ENCODE measurements around the gene TMEM132D.

The TMEM132D gene

DNA sequence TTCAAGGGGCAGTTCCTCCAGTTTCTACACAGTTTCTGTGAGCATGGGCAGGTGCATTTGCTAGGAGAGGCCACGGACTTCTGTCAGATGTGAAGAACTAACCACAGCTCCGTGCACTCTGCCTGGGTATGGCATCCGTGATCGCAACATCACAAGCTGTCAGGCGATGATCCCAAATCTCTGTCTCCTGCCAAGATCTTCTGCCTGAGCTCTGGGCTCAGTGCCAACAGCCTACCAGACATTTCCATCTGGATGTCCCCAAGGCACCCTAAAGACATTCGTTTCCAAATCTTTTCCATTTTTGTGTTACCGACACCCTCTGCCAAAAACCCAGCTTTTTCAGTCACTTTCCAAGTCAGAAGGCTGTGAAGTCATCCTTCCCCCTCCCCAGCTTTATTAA, 758.4 kb downstream of the TMEM132D start:
- DNase-seq = no peak

DNA sequence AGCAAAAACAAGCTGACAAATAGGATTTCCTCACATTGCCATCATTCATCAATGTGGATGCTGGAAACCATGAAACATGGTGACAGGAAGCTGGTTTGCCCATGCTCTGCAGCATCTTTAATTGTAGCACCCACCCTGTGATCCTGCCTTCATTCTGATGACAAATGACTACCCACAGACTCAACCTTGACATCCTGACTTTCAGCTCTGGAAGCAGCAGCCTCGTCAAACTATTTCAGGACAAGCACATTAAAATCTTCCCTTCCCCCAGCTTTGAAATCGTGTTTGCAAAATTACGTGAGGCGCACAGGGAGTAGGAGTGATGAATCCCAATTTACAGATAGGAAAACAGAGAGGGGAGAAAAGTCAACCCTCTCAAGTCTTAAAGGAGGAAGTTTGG, 765.0 kb downstream of the TMEM132D start:
- DNase-seq = no peak

DNA sequence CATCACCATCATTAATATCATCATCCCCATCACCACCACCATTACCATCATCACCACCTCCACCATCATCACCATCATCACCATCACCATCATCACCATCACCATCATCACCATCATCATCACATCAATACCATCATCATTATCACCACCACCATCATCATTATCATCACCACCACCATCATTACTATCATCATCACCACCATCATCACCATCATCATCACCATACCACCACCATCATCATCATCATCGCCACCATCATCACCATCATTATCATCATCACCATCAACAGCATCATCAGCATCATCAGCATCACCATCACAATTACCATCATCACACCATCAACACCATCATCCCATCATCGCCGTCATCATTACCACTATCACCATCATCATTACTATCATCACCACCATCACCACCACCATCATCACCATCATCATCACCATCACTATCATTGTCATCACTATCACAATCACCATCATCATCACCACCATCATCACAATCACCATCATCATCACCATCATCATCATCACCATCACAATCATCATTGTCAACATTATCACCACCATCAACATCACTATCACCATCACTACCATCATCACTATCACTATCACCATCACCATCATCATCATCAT, 767.0 kb downstream of the TMEM132D start:
- DNase-seq = no peak

DNA sequence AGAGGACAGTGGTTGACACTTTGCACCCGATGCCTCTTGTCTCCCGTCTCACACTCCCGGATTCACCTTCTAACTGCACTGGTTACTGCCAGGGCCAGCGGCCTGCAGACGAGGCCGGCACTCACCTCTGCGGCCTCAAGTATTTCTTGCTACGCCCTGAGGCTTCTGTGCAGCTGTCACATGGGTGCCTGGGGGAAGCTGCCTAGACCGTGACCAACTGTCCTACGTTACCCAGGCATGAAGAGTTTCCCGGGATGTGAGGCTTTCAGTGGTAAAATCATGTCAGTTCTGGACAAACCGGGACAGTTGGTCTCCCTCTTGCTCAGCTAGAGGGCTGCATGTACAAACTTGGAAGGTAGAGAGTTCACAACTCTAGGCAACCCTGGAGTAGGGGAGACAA, 776.1 kb downstream of the TMEM132D start:
- no peak for DNase-seq

DNA sequence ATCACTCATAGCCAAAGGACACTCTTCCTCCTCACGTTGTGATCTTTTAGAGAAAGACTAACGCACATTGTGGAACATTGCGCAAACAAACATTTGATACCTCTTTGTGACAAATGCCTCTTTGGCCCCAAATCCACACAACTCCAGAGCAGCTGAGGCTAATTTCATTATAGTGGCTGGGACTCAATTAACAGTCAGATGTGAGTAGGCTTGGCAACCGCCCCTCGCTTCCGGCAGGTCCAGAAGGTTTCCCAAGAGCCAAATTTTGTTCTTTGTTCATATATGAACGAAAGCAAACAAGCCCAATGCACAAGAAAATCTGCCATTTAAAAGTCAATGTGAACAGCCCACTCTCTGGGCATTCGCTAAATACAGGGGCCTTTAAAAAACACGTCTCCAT, 776.6 kb downstream of the TMEM132D start:
- DNase-seq = no peak

DNA sequence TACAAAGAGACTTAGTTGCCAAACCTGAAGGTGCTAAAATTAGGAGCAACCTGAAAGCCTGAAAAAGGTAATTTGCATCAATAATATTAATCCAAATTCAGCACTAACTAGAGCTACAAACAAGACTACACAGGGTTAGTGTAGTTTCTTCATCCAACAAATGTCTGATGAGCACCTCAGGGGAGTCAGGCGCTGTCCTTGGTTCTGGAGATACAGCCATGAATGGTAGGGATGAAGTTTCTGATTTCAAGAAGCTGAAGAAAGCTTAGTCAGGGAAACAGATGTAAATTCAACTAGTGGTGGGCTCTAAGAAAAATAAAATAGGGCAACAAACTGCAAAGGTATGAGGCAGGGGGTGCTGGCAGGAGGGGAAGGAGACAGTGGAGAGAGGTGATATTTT, 784.3 kb downstream of the TMEM132D start:
- no peak for DNase-seq

DNA sequence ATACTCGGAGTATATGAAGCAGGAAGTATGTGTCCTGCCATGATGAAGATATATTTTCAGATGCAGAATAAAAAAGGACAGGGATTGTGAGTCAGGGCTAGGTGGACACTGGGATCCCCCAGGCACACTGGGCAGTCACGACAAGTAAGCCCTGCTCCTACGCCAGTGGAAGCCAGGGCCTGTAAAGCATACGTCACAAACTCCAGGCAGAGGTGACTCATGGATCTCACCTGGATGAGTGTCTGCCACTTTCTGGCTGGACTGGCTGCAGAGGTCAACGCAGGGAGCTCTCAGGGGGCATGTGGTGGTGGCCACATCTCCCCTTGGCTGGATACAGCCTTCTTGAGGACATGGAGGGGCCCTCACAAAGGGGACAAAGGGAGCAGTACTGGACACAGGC, 788.3 kb downstream of the TMEM132D start:
- DNase-seq = no peak

DNA sequence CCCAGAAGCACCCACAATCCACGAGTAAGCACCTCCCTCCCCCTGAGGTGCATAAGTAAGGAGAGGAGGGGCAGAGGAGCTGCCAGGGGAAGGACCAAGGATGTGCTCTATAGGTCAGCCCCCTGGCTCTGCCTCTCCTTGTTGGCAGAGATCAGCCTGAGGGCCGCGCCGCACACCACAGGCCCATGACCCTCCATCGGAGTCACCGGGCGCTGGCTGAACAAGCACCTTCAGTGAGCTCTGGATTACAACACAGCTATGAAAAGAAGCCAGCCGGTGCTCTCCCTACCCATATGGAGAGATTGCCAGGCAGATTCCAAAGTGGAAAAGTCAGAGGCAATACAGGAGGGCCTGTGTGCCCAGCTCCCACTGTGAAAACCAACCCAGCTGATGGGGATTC, 793.2 kb downstream of the TMEM132D start:
- no peak for DNase-seq

DNA sequence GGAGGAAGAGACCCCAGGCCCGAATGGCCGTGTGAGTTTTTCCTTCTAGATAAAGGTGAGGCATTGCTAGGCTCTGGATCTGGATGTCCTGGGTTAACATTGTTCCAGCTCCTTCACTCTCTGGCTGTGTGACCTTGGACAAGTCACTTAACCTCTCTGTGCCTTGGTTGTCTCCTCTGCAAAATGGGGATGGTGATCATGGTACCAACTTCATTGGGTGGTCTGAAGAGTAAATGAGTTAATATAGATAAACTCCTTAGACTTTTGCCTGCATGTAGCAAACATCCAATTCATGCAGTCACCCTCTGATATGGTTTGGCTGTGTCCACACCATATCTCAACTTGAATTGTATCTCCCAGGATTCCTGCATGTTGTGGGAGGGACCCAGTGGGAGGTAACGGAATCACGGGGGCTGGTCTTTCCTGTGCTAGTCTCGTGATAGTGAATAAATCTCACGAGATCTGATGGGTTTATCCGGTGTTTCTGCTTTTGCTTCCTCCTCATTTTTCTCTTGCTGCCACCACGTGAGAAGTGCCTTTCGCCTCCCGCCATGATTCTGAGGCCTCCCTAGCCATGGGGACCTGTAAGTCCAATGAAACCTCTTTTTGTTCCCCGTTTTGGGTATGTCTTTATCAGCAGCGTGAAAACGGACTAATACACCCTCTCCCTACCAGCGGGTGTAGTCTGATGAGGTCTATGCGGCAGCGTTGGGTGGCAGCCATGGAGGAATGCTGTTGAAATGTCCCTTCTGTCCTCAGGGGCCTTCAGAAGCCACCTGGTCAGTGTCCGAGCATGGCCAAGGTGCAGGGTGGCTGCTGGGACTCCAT, 794.4 kb downstream of the TMEM132D start:
- no peak for DNase-seq

DNA sequence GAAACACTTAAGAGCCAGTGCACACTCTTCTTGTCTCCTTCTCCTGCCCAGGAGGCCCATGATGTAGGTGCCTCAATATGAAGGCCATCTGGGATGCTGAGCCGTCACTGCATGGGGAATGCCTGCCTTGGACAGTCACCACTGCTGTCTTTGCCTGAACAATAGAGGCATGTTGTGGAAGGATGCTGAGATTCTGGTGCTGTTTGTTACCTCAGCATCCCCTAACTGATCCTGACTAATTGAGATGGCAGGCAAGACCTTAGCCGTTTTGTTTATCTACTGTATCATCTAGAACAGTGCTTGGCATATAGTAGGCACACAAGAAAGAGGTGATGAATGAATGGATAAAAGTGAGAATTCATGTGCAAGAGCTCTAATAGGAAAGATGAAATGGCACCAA, 797.1 kb downstream of the TMEM132D start:
- no peak for DNase-seq

DNA sequence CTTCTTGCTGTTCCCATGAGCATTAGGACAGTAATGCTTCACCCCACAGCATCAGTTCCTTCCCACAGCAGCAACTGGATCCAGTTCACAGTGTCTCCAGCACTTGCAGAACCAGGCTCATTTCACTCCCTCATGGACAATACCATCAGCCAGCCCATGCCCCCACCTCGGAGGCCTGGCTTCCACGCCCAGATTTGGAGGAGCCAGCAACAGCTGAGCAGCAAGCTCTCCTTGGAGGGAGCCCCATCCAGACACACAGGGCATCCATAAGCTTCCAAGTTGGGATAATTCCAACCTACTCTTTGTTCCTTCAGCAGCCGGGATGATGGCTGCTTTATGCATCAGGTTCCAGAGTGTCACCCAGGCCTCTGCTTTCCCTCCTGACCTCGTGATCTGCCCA, 800.6 kb downstream of the TMEM132D start:
- DNase-seq = no peak

DNA sequence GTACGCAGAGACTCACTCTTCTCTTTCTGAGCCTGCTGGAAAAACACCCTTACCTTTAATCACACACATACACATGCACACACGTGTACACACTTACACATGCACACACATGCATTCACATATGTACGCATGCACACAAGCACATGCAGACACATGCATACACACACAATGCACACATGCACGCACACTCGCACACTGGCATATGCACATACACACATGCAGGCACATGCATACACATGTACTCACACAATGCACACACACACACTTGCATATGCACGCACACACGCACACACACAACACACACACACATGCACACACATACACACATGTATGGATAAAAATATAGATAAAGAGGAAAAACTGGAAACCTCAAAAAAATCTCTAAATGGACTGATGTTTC, 801.6 kb downstream of the TMEM132D start:
- no peak for DNase-seq

DNA sequence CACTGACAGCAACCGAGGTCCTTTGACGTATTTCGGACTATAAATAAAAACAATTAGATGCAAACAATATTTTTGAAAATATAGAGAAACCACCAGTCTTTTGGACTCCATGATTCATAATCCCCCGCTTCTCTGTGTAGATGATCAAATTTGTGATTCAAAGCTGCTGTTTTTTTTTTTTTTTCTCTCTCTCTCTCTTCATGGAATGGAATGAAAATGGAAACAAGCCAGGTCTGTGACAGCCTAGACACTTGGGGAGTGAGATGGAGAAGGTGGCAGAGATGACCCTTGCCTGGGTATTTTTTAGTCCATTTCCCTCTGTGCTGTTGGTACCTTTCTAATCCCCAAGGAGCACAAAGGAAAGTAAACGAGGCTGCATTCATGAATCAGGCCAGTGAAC, 802.0 kb downstream of the TMEM132D start:
- no peak for DNase-seq

DNA sequence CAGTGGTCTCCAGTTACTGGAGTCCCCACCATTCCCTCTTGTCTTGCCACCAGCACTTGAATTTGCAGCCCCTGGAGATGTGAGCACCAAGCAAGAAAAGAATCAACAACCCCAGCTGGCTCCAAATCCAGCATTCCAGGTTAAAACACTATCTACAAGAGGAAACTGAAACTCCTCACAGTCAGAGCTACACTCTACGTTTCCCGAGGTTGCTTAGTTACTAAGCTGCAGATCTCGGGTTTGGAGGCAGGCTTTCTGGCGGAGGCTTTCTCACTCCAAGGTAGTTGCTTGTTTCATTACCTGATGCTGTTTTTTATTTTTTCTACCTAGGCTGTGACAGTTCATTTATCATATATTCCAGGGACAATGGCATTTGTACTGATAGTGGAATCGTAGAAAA, 802.4 kb downstream of the TMEM132D start:
- no peak for DNase-seq

DNA sequence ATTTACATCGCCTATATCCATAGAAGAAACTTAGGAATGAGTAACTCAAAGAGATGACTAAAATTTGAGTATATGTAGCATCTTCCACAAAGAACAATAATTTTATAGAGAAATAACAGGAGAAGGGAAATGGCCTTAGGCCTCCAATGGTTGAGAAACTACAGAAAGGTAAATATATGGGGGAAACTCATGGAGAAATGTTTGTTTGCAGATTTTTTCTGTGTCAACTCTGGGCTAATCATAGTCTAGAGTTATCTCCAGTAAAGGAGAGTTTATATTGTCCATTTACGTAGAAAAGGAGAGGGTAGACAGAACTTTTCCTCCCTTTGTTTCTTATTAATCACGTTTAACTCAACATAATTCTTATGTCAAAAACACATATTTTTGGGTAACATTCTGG, 806.4 kb downstream of the TMEM132D start:
- DNase-seq = no peak

DNA sequence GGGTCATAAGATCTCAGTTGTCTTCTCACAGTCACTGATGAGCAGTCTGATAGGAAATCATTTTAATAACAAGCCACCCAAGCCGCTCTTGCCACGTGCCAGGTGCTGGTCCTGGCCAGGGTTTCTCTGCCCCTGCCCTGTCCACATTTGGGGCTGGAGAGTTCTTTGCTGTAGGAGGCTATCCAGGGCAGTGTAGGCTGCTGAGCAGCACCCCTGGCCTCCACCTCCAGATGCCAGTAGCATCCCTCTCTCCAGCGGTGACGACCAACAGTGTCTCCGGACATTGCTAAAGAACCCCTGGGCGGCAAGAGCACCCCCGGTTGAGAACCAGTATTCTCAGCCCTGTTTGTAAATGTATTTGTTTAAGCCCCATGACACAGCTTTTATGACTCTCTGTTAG, 806.9 kb downstream of the TMEM132D start:
- no peak for DNase-seq

DNA sequence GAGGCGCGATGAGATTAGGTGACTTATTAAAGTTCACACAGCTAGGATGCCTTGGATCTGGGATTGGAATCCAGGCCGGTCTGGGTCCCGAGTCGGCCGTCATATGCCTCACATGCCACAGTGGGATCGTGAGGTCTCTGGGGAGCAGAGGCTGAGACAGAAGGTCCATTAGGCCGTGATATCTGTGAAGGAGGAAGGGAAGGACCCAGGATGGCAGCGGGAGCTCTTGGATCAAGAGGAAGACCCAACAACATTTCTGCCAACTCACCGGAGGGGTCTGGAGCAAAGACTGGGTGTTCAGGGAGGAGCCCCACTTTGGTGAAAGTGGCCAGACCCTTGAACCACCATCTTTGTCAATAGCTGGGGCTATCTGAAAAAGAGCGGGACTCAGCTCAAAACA, 807.6 kb downstream of the TMEM132D start:
- DNase-seq = no peak

DNA sequence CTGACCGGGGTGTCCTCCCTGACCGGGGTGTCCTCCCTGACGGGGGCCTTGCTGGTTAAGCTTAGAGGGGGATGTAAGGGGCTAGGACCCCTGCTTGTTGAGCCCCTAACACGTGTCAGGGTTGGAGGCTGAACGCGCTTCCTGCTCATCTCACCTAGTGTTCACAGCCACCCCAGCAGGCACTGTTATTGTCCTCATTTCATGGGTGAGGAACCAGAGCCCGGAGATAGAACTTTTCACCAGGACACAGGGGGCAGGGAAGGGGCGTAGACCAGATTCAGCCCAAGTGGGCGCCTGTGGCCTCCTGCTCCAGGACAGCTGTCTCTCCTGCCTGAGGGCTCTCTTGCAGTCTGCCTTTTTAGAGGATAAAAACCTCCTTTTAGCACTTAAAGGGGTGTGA, 814.2 kb downstream of the TMEM132D start:
- DNase-seq = no peak

DNA sequence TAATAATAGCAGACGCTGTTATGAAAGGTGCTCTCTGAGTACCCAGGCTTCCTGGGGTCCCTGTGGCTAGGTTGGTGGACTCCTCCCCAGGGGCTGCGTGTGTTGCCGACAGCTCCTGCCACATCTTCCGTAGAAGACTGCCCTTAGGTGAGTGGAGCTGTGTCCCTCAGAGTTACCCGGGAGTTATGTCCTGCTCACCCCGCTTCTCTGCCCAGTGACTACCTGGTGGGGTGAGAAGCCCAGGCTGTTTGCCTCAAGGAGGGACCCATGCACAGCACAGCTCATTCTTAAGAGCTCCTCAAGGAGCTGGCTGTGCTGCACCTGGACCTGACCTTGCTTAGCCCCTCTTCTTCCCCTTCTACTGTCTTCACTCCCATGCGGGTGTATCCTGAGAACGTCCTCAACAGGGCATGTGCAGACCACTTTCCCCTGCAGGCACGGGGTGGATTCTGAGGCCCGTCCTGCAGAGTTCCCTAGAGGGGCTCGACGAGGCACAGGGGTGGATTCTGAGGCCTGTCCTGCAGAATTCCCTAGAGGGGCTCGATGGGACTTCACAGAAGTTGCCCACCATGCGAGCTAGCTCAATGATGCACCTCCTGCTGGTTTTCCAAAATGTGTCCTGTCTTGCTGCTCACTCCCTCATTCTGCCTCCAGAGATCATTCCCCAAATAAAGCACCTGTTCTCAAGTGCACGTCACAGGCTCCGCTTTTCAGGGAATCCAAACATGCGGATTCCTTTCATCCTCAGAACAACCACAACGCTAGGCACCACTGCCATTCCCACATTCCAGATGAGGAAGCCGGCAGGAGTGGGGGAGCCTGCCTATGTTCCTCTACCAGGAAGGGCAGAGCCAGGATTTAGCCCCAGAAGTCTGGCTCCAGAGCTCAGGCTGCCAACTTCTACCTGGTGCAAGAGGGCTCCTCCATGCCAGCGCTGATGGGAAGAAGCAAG, 818.7 kb downstream of the TMEM132D start:
- no peak for DNase-seq

DNA sequence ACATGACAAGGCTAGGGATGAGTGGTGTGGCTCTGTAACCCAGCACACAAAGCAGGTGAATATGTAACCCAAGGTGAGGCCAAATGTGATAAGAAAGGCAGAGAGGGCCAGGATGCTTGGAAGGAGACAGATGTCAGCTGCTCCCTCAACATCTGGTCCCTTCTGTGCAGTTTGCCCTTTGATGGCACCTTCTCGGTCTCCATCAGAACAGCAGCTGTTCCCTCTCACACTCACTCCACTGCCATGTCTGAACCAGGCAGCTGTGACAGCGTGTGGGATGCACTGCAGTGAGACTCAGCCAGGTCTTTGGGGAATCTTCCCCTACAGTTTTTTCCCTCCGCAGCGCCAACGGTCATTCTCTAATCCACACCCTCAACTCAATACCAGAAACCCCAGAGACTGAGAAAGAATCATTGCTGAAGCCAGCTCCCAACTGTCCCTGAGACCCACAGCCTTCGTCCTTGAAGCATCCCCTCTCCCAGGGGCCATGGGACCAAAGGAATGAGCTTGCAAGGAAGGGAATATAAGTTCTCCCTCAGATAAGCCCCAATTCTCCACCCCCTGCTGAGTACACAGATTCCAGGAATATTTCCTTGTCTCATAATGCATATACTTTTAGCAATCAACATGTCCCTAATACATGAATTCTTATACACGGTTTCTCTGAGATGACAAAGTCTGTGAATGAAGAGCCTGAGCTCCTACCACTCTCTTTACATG, 820.5 kb downstream of the TMEM132D start:
- no peak for DNase-seq

DNA sequence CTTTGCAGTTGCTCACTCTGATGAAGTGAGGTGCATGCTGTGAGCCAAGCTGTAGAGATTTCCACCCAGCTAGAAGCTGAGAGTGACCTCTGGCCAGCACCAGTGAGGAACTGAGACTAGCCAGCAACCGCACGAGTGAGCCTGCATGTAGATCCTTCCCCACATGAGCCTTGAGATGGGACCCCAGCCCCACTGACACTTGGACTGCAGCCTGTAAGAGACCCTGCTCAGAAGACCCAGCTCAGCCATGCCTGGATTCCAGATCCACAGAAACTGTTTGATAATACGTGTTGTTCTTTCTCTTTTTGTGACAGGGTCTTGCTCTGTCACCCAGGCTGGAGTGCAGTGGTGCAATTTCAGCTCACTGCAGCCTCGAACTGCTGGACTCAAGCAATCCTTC, 821.4 kb downstream of the TMEM132D start:
- DNase-seq = no peak

DNA sequence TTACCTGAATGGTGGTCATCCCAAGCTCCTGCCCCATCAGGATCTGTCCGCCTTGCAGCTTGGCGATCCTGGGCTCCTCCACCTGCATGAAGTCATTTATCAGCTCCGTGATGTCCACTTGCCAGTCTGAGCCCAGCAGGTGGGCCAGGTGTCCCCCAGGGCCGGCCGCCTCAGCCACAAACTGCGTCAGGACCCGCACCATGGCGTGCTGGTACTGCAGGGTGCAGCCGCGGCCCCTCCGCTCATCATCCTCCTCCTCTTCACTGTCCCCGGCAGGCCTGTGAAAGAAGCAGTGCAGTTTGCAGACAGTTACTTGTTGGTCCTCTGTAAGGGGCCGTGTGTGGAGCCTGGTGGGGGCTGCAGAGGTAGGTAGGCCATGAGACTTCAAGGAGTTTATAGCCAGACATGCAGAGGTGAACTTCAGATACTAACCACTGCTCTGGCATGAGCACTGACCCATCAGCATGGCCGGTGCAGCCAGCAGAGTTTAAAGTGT, 822.0 kb downstream of the TMEM132D start:
- DNase-seq = no peak

DNA sequence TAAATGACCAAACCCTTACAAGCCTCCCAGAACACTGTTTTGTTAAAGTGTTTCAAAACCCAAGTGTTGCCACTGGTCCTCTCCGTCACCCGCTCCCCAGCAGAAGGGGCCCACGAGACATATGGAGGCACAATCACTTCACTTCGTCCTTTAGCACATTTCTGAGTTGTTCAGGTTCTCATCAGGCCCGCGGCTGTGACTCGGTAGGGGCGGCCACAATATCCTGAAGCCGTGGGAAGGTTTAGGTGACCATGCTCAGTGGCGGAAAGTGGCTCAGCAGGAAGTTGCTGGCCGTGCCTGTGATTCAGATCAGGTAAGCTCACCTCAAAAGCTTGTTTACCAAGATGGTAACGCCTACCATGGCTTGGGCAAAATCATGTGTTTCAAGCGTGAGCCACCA, 823.0 kb downstream of the TMEM132D start:
- no peak for DNase-seq

Measured in CD4-positive, alpha-beta T cell treated with Interleukin-15 for 1 hour (primary cell).